ENCODE data around the gene SPTLC3.

SPTLC3 gene

DNA sequence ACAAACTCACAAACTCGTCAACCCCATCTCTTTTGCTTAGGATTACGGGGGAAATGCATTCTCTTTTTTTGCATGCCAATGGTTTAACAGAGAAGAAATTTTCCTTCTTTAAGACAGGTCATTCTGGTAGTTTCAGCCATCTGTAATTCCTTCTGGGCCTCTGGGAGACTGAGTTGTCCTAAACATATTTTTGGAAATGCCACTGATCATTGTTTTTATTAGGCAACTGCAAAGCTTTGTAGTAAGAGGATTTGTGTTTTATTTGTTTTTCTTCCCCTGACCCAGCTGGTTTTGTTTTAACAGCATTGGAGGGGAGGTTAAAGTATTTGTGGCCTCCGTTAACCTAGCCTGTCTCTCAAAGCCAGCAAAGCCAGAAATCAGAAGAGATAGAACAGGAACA is 139.2 kb downstream of the SPTLC3 start:
- Histone ChIP-seq H3K4me1 (ENCODE audit: insufficient read depth, low read length) (peaks cover 5% of the 10 kb centered on the region), H3K9ac (ENCODE audit: low read length) (no peak overlapping the region), H3K4me3 (ENCODE audit: low read depth in 1 of 2, low read length in 2 of 2) (no peak overlapping the region), H3K27ac (ENCODE audit: low read depth, low read length) (no peak overlapping the region), H3K27me3 (ENCODE audit: control insufficient read depth in 1 of 2, insufficient read depth in 2 of 2, low read length in 2 of 2) (no peaks in the 10 kb centered on the region), H3K36me3 (ENCODE audit: insufficient read depth, low read length) (no peaks in the 10 kb centered on the region), H3K9me3 (ENCODE audit: low read length) (no peaks in the 10 kb centered on the region)

DNA sequence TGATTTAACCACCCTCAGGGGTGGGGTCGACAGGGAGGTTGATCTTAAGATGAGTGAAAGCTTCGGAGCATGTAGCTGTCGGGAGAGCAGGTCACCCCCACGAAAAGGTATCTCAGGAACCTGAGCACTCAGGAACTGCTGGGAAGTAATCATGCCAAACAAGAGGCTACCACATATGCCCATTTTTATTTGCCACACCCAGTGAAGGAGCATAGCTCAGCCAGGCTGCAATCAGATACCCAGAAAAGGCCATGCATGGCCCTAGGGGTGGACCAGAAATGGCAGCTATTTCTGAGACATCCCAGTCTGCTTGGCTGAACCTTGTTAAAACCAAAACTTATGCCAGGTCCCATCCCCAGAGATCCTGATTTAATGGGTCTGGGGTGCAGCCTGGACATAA is 139.6 kb downstream of the SPTLC3 start:
- Histone ChIP-seq H3K27me3 (ENCODE audit: control insufficient read depth in 1 of 2, insufficient read depth in 2 of 2, low read length in 2 of 2) (no peaks in the 10 kb centered on the region), H3K36me3 (ENCODE audit: insufficient read depth, low read length) (no peaks in the 10 kb centered on the region), H3K4me1 (ENCODE audit: insufficient read depth, low read length) (peaks cover 5% of the 10 kb centered on the region), H3K9ac (ENCODE audit: low read length) (no peak overlapping the region), H3K9me3 (ENCODE audit: low read length) (no peaks in the 10 kb centered on the region), H3K4me3 (ENCODE audit: low read depth in 1 of 2, low read length in 2 of 2) (no peak overlapping the region), H3K27ac (ENCODE audit: low read depth, low read length) (no peak overlapping the region)

DNA sequence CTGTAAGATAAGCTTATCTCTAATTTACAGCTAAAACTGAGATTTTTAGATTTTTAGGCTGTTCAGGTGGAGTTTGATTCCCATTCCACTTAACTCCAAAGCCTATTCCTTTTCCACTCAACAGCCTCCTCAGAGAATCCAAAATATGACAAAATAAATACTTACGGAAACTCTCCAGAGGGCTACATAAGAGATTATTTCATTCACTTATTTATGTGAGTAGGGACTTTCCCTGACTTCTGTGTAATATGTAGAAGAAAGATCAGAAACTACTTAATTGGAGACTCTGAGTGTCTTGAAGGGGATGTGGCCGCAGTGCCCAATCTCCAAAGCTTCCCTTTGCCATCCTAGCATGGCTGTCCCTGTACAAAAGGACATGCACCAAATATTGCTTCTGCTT is 140.2 kb downstream of the SPTLC3 start:
- H3K27me3 ChIP-seq (ENCODE audit: control insufficient read depth in 1 of 2, insufficient read depth in 2 of 2, low read length in 2 of 2), result no peaks in the 10 kb centered on the region
- H3K9me3 ChIP-seq (ENCODE audit: low read length), result no peaks in the 10 kb centered on the region
- peaks cover 5% of the 10 kb centered on the region for H3K4me1 ChIP-seq (ENCODE audit: insufficient read depth, low read length)
- no peaks in the 10 kb centered on the region for H3K36me3 ChIP-seq (ENCODE audit: insufficient read depth, low read length)
- H3K9ac ChIP-seq (ENCODE audit: low read length), result no peak overlapping the region
- no peak overlapping the region for H3K27ac ChIP-seq (ENCODE audit: low read depth, low read length)
- H3K4me3 ChIP-seq (ENCODE audit: low read depth in 1 of 2, low read length in 2 of 2), result no peak overlapping the region

DNA sequence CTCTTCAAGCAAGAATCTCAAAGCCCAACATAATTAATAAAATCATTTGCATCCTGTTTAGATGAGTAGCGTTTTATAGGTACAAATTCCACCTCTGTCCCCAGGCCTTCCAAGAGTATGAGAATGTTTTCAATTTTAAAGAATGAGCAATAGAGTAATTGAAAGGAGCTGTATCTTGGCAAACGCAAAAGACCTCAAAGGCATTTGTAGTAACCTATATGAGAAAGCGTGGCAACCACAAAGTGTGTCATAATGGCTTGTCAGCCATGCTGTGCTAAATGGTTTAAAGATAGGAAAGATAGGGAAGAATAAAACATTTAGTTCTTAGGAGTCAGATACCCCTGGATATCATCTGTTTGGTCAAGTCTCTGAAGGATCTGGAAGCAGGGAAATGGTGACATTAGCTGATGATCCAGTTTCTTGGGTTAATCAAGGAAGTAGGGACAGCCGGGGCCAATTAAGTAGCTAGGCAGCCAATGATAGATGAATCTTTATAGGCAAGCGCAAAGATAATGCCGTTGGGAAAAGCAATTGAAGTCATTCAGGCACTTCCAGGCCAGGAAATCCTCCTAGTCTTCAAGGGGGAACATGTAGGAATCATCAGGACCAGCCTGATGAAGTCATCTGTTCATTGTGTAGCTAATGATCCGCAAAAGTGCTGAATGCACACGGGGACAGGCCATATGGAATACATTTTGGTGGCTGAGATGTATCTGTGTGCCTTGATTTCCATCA is 140.8 kb downstream of the SPTLC3 start:
- H3K9ac ChIP-seq (ENCODE audit: low read length), result no peak overlapping the region
- H3K27me3 ChIP-seq (ENCODE audit: control insufficient read depth in 1 of 2, insufficient read depth in 2 of 2, low read length in 2 of 2), result no peaks in the 10 kb centered on the region
- no peaks in the 10 kb centered on the region for H3K36me3 ChIP-seq (ENCODE audit: insufficient read depth, low read length)
- H3K27ac ChIP-seq (ENCODE audit: low read depth, low read length), result no peak overlapping the region
- no peaks in the 10 kb centered on the region for H3K9me3 ChIP-seq (ENCODE audit: low read length)
- peaks cover 5% of the 10 kb centered on the region for H3K4me1 ChIP-seq (ENCODE audit: insufficient read depth, low read length)
- no peak overlapping the region for H3K4me3 ChIP-seq (ENCODE audit: low read depth in 1 of 2, low read length in 2 of 2)

DNA sequence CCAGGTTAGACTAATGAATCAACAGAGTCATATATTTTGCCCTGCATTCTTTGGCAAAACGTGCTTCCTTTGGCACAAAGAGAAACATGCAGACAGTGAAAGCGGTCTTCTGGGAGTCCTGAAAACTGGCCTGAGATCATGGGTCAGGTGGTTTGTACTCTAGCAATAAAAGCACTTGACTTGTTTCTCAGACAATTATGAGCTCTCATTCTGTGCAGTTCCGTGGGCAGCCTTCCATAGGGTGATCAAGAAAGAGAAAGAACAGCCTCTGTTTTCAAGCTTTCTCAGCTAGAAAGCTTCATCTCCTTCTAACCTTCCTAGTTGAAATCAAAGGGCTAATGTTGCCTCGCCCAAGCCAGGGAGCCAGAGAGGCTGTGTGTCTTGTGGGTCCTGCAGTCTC is 149.6 kb downstream of the SPTLC3 start:
- Histone ChIP-seq H3K9ac (ENCODE audit: low read length) (no peak overlapping the region), H3K4me3 (ENCODE audit: low read depth in 1 of 2, low read length in 2 of 2) (no peak overlapping the region), H3K27ac (ENCODE audit: low read depth, low read length) (no peak overlapping the region), H3K4me1 (ENCODE audit: insufficient read depth, low read length) (peaks cover 18% of the 10 kb centered on the region), H3K27me3 (ENCODE audit: control insufficient read depth in 1 of 2, insufficient read depth in 2 of 2, low read length in 2 of 2) (no peaks in the 10 kb centered on the region), H3K36me3 (ENCODE audit: insufficient read depth, low read length) (no peaks in the 10 kb centered on the region), H3K9me3 (ENCODE audit: low read length) (no peaks in the 10 kb centered on the region)

DNA sequence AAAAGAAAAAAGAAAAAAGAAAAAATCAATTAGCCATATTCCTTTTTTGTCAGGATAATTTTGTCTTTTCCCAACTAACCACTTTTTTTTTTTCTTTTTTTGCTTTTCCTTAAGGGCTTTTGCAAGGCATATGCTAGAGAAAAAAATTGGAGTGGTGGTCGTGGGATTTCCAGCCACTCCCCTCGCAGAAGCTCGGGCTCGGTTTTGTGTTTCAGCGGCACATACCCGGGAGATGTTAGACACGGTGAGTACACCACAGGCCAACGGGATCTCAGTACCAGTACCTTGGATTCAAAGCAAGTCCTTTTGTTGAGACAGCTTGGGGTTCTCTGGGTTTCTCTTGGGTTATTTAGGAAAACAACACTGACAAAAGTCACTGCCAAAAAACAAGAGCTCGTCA is 151.1 kb downstream of the SPTLC3 start:
- Histone ChIP-seq H3K4me1 (ENCODE audit: insufficient read depth, low read length) (peaks cover 18% of the 10 kb centered on the region), H3K9ac (ENCODE audit: low read length) (no peak overlapping the region), H3K9me3 (ENCODE audit: low read length) (no peaks in the 10 kb centered on the region), H3K4me3 (ENCODE audit: low read depth in 1 of 2, low read length in 2 of 2) (no peak overlapping the region), H3K27me3 (ENCODE audit: control insufficient read depth in 1 of 2, insufficient read depth in 2 of 2, low read length in 2 of 2) (no peaks in the 10 kb centered on the region), H3K27ac (ENCODE audit: low read depth, low read length) (no peak overlapping the region), H3K36me3 (ENCODE audit: insufficient read depth, low read length) (no peaks in the 10 kb centered on the region)

DNA sequence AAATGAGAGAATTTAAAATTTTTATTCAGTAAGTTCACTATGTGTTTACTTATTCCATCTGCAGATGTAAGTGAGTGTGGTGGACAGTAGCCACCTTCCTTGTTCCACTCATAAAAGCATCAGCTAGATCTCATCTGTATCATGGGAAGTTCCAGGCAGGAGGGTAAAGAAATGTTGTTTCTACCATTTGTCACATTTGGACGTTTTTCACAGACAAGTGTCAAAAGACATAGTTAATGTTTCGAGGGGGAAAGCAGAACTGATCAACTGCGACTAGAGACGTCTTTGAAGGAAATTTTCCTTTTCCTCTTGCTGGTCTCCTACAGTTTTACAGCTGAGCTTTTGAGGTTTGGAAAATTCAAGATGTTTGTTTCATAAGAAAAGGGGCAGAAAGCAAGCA is 156.4 kb downstream of the SPTLC3 start:
- Histone ChIP-seq H3K9me3 (ENCODE audit: low read length) (no peaks in the 10 kb centered on the region), H3K4me1 (ENCODE audit: insufficient read depth, low read length) (no peaks in the 10 kb centered on the region), H3K36me3 (ENCODE audit: insufficient read depth, low read length) (no peaks in the 10 kb centered on the region), H3K27me3 (ENCODE audit: control insufficient read depth in 1 of 2, insufficient read depth in 2 of 2, low read length in 2 of 2) (no peaks in the 10 kb centered on the region), H3K9ac (ENCODE audit: low read length) (no peak overlapping the region), H3K27ac (ENCODE audit: low read depth, low read length) (no peak overlapping the region), H3K4me3 (ENCODE audit: low read depth in 1 of 2, low read length in 2 of 2) (no peak overlapping the region)

DNA sequence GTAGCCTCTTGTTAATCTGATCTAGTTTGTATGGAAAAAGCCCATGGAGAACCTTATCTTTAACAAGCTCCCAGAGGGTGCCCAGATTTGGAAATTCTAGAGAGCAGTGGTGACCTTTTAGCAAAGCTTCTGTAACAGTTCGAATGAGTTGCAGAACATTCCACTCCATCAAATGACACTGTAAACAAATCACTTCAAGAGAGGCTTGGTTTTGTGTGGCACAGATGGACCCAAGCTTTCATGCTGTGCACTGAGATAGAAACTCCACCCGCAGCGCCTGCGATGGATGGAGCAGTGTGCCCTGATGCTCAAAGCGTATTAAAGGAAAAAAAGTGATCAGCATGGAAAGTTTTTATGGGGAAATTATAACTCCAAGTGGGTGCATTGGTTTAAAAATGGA is 157.2 kb downstream of the SPTLC3 start:
- no peaks in the 10 kb centered on the region for H3K9me3 ChIP-seq (ENCODE audit: low read length)
- H3K4me3 ChIP-seq (ENCODE audit: low read depth in 1 of 2, low read length in 2 of 2), result no peak overlapping the region
- H3K9ac ChIP-seq (ENCODE audit: low read length), result no peak overlapping the region
- no peak overlapping the region for H3K27ac ChIP-seq (ENCODE audit: low read depth, low read length)
- no peaks in the 10 kb centered on the region for H3K27me3 ChIP-seq (ENCODE audit: control insufficient read depth in 1 of 2, insufficient read depth in 2 of 2, low read length in 2 of 2)
- no peaks in the 10 kb centered on the region for H3K36me3 ChIP-seq (ENCODE audit: insufficient read depth, low read length)
- H3K4me1 ChIP-seq (ENCODE audit: insufficient read depth, low read length), result no peaks in the 10 kb centered on the region

DNA sequence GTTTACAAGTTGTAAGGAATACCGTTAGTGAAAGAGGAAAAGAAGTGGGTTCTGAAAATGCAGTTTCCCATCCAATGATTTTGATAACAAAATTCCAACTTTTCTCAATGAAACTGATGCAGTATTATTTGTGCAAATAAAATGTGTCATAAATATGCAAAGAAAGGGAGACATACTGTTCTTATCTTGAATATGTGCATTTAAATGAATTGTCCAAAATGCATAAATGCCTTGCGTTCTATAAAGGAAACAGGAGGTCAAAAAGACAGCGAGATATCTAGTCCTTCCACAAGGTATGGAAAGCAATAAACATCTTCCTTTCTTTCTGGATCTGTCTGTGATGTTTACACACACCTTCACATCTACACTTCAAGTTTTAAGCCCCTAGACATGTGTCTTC is 157.7 kb downstream of the SPTLC3 start:
- Histone ChIP-seq H3K27me3 (ENCODE audit: control insufficient read depth in 1 of 2, insufficient read depth in 2 of 2, low read length in 2 of 2) (no peaks in the 10 kb centered on the region), H3K27ac (ENCODE audit: low read depth, low read length) (no peak overlapping the region), H3K9me3 (ENCODE audit: low read length) (no peaks in the 10 kb centered on the region), H3K36me3 (ENCODE audit: insufficient read depth, low read length) (no peaks in the 10 kb centered on the region), H3K4me1 (ENCODE audit: insufficient read depth, low read length) (no peaks in the 10 kb centered on the region), H3K9ac (ENCODE audit: low read length) (no peak overlapping the region), H3K4me3 (ENCODE audit: low read depth in 1 of 2, low read length in 2 of 2) (no peak overlapping the region)

DNA sequence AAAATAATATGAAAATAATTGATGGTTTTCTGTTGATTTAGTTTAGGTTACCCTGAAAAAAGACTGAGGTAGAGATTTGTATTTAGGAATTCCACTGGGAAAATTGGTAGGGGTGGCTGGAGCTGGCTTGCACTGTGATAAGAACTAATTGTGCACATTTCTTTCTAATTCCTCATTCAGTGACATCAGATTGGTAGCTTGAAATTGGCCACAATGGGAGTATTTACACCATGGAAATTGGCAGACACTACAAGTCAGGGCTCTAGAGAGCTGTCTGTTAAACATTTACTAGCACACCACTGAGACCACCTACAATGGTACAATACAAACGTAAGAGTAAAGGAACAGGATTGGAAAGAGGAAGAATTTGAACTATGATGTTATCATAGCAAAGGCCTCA is 160.3 kb downstream of the SPTLC3 start:
- H3K27me3 ChIP-seq (ENCODE audit: control insufficient read depth in 1 of 2, insufficient read depth in 2 of 2, low read length in 2 of 2), result no peaks in the 10 kb centered on the region
- H3K27ac ChIP-seq (ENCODE audit: low read depth, low read length), result no peak overlapping the region
- H3K4me1 ChIP-seq (ENCODE audit: insufficient read depth, low read length), result no peaks in the 10 kb centered on the region
- no peaks in the 10 kb centered on the region for H3K9me3 ChIP-seq (ENCODE audit: low read length)
- H3K4me3 ChIP-seq (ENCODE audit: low read depth in 1 of 2, low read length in 2 of 2), result no peak overlapping the region
- no peaks in the 10 kb centered on the region for H3K36me3 ChIP-seq (ENCODE audit: insufficient read depth, low read length)
- no peak overlapping the region for H3K9ac ChIP-seq (ENCODE audit: low read length)

DNA sequence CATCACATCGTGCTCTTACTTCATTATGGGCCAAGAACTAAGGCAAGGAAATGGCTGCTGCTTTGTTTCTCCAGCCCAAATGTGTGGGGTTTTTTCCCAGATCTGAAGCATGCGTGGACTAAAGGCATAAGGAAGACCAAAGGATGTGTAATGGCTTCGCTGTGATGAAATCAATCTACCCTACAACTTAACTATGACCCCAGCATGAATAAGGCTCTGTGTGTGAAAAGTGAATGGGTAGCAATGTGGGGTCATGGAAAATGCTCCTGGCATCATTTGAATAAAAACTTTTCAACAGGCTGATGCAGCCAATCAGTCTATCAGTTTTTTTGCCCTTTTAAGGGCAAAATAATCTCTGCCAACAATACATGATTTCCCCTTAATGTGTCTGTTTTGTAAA is 162.0 kb downstream of the SPTLC3 start:
- Histone ChIP-seq H3K27ac (ENCODE audit: low read depth, low read length) (no peak overlapping the region), H3K4me3 (ENCODE audit: low read depth in 1 of 2, low read length in 2 of 2) (no peak overlapping the region)

DNA sequence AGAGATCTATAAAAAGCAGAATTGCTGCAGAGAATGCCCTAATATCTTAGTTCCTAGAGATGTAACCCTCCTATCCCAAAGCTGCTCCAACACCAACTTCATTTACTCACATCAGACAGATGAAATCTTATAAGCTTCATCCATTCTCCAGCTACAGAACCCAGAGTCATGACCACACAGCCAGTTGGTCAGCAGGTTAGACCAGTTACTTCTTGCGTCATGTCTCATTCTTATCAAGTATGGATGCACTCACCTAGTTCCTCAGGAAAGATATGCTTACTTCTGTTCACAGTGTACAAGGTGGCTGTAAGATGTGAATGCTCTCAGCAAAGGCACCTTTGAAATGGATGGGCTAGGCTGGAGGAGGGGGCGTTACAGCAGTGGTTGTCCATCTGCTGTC is 164.4 kb downstream of the SPTLC3 start:
- Histone ChIP-seq H3K27me3 (ENCODE audit: control insufficient read depth in 1 of 2, insufficient read depth in 2 of 2, low read length in 2 of 2) (no peaks in the 10 kb centered on the region), H3K4me3 (ENCODE audit: low read depth in 1 of 2, low read length in 2 of 2) (no peak overlapping the region), H3K9me3 (ENCODE audit: low read length) (no peaks in the 10 kb centered on the region), H3K36me3 (ENCODE audit: insufficient read depth, low read length) (no peaks in the 10 kb centered on the region), H3K9ac (ENCODE audit: low read length) (no peak overlapping the region), H3K27ac (ENCODE audit: low read depth, low read length) (no peak overlapping the region), H3K4me1 (ENCODE audit: insufficient read depth, low read length) (no peaks in the 10 kb centered on the region)

More for the DNA sequence above, 162.0 kb downstream of the SPTLC3 start:
- no peaks in the 10 kb centered on the region for H3K9me3 ChIP-seq (ENCODE audit: low read length)
- no peaks in the 10 kb centered on the region for H3K36me3 ChIP-seq (ENCODE audit: insufficient read depth, low read length)
- no peak overlapping the region for H3K9ac ChIP-seq (ENCODE audit: low read length)
- H3K27me3 ChIP-seq (ENCODE audit: control insufficient read depth in 1 of 2, insufficient read depth in 2 of 2, low read length in 2 of 2), result no peaks in the 10 kb centered on the region
- H3K4me1 ChIP-seq (ENCODE audit: insufficient read depth, low read length), result no peaks in the 10 kb centered on the region

Data from muscle layer of colon (tissue), 2 donors.